GM19468 (cell line): ENCODE results near the gene C1QTNF12.

Source experiments
- ATAC-seq: cut with Tn5 transposase; IDR thresholded peaks from one replicate; pipeline ENCODE4 v1.9.1; 2021; ENCODE audit warnings: mild to moderate bottlenecking, moderate library complexity, moderate number of reproducible peaks; ENCODE audit not compliant: unreplicated experiment; ENCODE audit errors: extremely low read depth

Gene C1QTNF12

GRCh38 chr1:1216770-1217620, 29.5 kb downstream of the C1QTNF12 start:
- ATAC-seq: no peak

GRCh38 chr1:1215881-1216605, 30.5 kb downstream of the C1QTNF12 start:
- no peak for ATAC-seq

- ATAC-seq: no peak
Observed at GRCh38 chr1:1215080-1215676, 31.3 kb downstream of the C1QTNF12 start.

- ATAC-seq: no peak
Observed at GRCh38 chr1:1213345-1214265, 32.9 kb downstream of the C1QTNF12 start, which contains the start of gene TNFRSF4. Gene TNFRSF4 (minus strand): TSS chr1:1214153. CDS start chr1:1214127, 26 bp downstream.

GRCh38 chr1:1212780-1213344, 33.7 kb downstream of the C1QTNF12 start:
- ATAC-seq: no peak

- no peak for ATAC-seq
Observed at GRCh38 chr1:1211541-1212441, 34.7 kb downstream of the C1QTNF12 start.

GRCh38 chr1:1210726-1211540, 35.6 kb downstream of the C1QTNF12 start:
- ATAC-seq: no peak

GRCh38 chr1:1208713-1209433, 37.6 kb downstream of the C1QTNF12 start:
- no peak for ATAC-seq

GRCh38 chr1:1207571-1207892, 39.0 kb downstream of the C1QTNF12 start:
- no peak for ATAC-seq

- ATAC-seq: no peak
Observed at GRCh38 chr1:1206966-1207531, 39.5 kb downstream of the C1QTNF12 start.

GRCh38 chr1:1206376-1206965, 40.1 kb downstream of the C1QTNF12 start, which contains the start of gene TNFRSF18:
Gene TNFRSF18 (minus strand): TSS chr1:1206592. CDS start chr1:1206571, 21 bp downstream.
- no peak for ATAC-seq

- ATAC-seq: no peak
Observed at GRCh38 chr1:1205769-1206375, 40.6 kb downstream of the C1QTNF12 start.

- no peak for ATAC-seq
Observed at GRCh38 chr1:1204998-1205768, 41.3 kb downstream of the C1QTNF12 start.

GRCh38 chr1:1204425-1204920, 42.0 kb downstream of the C1QTNF12 start:
- no peak for ATAC-seq
